Testis (tissue), 2 donors: ENCODE results near the gene PIEZO1.

ENCODE experiments used
- POLR2A ChIP-seq: fragments of 450-650 bp; IDR thresholded peaks from one replicate; pipeline ENCODE4 v1.6.1; 2017; ENCODE audit warnings: antibody characterized with exemption, mild to moderate bottlenecking, moderate library complexity
- TF ChIP-seq, protein P1 (sequence below), 3 experiments: fragments of 450-650 bp in 2 of 3; fragments of 200-600 bp in 1 of 3; sonication (generic) in 1 of 3; IDR thresholded peaks; one replicate each; pipeline ENCODE4 v1.5.1; 2016 to 2019; ENCODE audit warnings: antibody characterized with exemption in 3 of 3, mild to moderate bottlenecking in 2 of 3, moderate library complexity in 1 of 3

GRCh38 chr16:88710556-88710955, 74.5 kb downstream of the PIEZO1 start:
- TF ChIP-seq, protein P1, sequence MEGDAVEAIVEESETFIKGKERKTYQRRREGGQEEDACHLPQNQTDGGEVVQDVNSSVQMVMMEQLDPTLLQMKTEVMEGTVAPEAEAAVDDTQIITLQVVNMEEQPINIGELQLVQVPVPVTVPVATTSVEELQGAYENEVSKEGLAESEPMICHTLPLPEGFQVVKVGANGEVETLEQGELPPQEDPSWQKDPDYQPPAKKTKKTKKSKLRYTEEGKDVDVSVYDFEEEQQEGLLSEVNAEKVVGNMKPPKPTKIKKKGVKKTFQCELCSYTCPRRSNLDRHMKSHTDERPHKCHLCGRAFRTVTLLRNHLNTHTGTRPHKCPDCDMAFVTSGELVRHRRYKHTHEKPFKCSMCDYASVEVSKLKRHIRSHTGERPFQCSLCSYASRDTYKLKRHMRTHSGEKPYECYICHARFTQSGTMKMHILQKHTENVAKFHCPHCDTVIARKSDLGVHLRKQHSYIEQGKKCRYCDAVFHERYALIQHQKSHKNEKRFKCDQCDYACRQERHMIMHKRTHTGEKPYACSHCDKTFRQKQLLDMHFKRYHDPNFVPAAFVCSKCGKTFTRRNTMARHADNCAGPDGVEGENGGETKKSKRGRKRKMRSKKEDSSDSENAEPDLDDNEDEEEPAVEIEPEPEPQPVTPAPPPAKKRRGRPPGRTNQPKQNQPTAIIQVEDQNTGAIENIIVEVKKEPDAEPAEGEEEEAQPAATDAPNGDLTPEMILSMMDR (IDR thresholded peaks at IDR 0.05), result no peak
- no peak for TF ChIP-seq POLR2A
